Measurements from ENCODE around the gene UBE2G2. TPM values are rescaled to one million over a fixed set of nuclear protein-coding genes. Genes with fewer than 3 reads are reported as not detected.

UBE2G2 gene
- total RNA-seq, 2 donors from 2014 or later, result 56.7 to 79.4 TPM

GRCh38 chr21:44727757-44728156 is 73.9 kb downstream of the UBE2G2 start:
- no peak for DNase-seq

DNA sequence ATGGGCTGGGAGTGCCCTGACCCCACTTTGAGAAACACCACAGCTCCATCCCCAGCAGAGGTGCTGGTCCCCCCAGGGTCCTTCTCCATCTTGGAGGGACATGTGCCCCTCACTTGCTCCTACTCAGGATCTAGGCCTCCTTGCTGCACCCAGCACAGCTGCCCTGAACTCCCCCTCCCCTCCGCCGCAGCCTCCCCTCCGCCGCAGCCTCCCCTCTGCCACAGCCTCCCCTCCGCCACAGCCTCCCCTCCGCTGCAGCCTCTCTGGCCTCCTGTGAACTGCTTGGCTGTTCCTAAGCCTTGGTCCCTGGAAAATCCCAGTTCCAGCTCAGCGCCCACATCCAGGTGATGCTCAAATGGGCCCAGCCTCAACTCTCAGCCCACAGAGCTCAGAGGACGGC is 74.3 kb downstream of the UBE2G2 start:
- DNase-seq (no peak), ATAC-seq (no peak)
- intact Hi-C loops (cut with DNase I, micrococcal nuclease), result no loop called here

More at GRCh38 chr21:44727757-44728156, 73.9 kb downstream of the UBE2G2 start:
- ATAC-seq, result no peak
- intact Hi-C loops (cut with DNase I, micrococcal nuclease), result no loop called here

DNA sequence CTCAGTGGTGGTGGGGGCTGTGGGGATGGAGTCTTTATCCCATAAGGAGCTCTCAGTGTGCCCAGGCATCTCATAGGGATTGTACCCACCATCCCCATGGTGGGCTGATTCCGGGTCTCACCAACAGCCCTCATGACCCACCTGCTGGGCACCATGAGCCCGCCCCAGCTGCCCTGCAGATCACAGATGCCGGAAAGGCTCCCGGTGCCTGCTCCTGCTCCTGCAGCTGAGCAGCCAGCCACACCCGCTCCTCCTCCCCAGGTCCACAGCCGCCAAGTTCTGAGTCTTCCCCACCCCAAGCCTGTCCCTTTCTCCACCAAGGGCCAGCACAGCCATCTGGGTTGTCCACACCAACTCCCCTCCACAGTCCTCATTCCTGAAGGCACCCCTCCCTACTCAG is 74.8 kb downstream of the UBE2G2 start:
- ATAC-seq, result no peak
- DNase-seq, result no peak
- intact Hi-C loops (cut with DNase I, micrococcal nuclease), result no loop called here

DNA sequence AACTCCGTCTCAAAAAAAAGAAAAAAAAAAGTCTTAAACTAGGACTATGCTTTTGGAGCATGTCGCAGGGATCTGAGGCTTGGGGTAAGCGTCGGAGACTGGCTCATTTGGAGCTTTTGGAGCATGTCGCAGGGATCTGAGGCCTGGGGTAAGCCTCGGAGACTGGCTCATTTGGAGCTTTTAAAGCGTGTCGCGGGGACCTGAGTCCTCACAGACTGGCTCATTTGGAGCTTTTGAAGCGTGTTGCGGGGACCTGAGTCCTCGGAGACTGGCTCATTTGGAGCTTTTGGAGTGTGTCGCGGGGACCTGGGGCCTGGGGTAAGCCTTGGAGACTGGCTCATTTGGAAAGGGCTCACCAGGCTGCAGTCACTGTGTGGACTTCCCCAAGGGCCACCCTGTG is 76.7 kb downstream of the UBE2G2 start:
- intact Hi-C loops (cut with DNase I, micrococcal nuclease), result no loop called here
- no peak for ATAC-seq

DNA sequence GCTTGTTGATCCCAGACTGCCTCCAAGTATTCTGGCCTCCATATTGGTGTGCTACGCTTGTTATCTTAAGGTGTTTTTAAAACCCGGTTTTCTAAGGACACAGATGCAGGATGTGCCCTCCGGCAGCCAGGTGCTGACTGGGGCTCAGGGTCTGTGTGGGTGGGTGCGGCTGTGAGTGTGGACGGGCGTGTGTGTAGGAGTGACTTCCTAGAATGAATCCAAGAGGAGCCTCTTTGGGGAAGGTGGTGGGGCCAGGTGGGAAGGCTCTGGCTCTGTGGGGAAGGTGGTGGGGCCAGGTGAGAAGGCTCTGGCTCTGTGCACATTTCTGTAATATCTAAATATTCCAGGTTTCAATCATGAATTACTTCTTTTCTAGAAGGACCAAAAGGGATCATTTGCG is 77.4 kb downstream of the UBE2G2 start:
- ATAC-seq, result no peak
- intact Hi-C loops (cut with DNase I, micrococcal nuclease), result no loop called here
- DNase-seq, result no peak

More for the DNA sequence above, 76.7 kb downstream of the UBE2G2 start:
- DNase-seq, result no peak

- ATAC-seq (no peak), DNase-seq (no peak)
- intact Hi-C loops (cut with DNase I, micrococcal nuclease), result no loop called here
Measured at GRCh38 chr21:44723177-44724131, 78.2 kb downstream of the UBE2G2 start.

DNA sequence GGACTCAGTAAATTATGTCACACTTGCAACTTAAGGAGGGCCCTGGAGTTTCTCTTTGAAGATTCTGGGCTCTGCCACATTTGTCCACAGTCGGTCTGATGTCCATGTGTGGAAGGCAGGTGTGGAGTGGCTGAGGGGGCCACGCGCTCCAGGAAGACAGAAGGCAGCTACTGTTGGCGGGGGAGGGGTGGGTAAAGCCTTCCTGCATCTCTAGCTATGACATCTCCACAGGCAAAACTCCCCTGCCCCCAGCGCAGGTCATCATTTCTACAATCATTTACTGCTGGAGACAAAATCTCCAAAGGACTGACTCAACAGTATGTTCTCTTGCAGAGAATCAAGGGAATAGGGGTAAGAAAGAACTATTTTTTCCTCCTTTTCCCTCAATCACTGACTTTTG is 78.9 kb downstream of the UBE2G2 start:
- ATAC-seq, result no peak
- intact Hi-C loops (cut with DNase I, micrococcal nuclease), result no loop called here

DNA sequence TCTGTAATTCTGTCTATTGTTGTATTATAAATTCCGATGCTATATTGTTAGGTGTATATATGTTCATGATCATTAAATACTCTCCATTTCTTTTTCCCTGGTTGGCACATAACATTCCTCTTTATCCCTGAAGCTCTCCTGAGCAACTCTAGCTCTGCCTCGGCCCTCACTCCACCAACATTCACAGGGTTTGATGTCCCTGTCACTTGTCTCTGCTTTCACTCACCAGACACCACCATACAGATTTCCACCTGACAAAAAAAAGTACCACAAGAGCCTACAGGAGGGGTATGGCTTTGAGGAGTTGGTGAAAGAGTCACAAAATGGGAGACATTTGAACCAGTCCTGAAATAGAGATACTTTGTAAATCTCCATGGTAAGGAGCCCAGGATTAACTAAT is 81.5 kb downstream of the UBE2G2 start:
- DNase-seq (no peak), ATAC-seq (no peak)
- intact Hi-C loops (cut with DNase I, micrococcal nuclease), result no loop called here

More for the DNA sequence above, 78.9 kb downstream of the UBE2G2 start:
- DNase-seq, result no peak

Other genes starting within 250 kb of the UBE2G2 start
- not detected for gene KRTAP10-3, start 243.0 kb downstream of the UBE2G2 start, total RNA-seq
- gene KRTAP10-4, start 228.1 kb downstream of the UBE2G2 start, total RNA-seq, result not detected
- gene KRTAP10-5, start 221.2 kb downstream of the UBE2G2 start, total RNA-seq, result not detected
- gene KRTAP10-6, start 209.3 kb downstream of the UBE2G2 start, total RNA-seq, result not detected
- not detected for gene KRTAP10-7, start 201.2 kb downstream of the UBE2G2 start, total RNA-seq
- gene KRTAP10-8, start 189.7 kb downstream of the UBE2G2 start, total RNA-seq, result not detected
- gene KRTAP10-9, start 174.7 kb downstream of the UBE2G2 start, total RNA-seq, result not detected
- not detected for gene KRTAP10-10, start 164.5 kb downstream of the UBE2G2 start, total RNA-seq
- not detected for gene KRTAP10-11, start 155.4 kb downstream of the UBE2G2 start, total RNA-seq
- not detected for gene KRTAP12-4, start 147.2 kb downstream of the UBE2G2 start, total RNA-seq
- gene KRTAP12-3, start 143.9 kb downstream of the UBE2G2 start, total RNA-seq, result not detected
- not detected for gene KRTAP12-2, start 134.9 kb downstream of the UBE2G2 start, total RNA-seq
- not detected for gene KRTAP12-1, start 119.7 kb downstream of the UBE2G2 start, total RNA-seq
- gene KRTAP10-12, start 104.6 kb downstream of the UBE2G2 start, total RNA-seq, result not detected
- under 1 TPM in 1 of 2 donors, not detected in 1; 0.09 TPM for gene TSPEAR, start 90.2 kb downstream of the UBE2G2 start, total RNA-seq
- 10 to 100 TPM; 67.3 to 73.2 TPM for gene SUMO3, start 16.2 kb upstream of the UBE2G2 start, total RNA-seq
- 100 to 1,000 TPM; 206 to 380 TPM for gene PTTG1IP, start 71.9 kb upstream of the UBE2G2 start, total RNA-seq
- gene ITGB2, start 119.1 kb upstream of the UBE2G2 start, total RNA-seq, result 10 to 100 TPM in 1 of 2 donors, 1 to 10 TPM in 1; 6.8 to 33.1 TPM
- gene SLX9, start 138.2 kb upstream of the UBE2G2 start, total RNA-seq, result 10 to 100 TPM; 22.3 to 30.5 TPM

Measured in left colon (tissue), 2 donors.